Common myeloid progenitor, CD34-positive (primary cell): ENCODE results near the gene ENTPD8.

Experiments
- CTCF ChIA-PET: fragments of 350-600 bp; sonication (Branson Sonifier 250); formaldehyde crosslinking; loops from one replicate; lab custom pipeline; 2021; ENCODE audit warnings: antibody characterized with exemption; lab: Charles Lee
- POLR2A ChIA-PET: fragments of 350-600 bp; sonication (Branson Sonifier 250); formaldehyde crosslinking; loops from one replicate; lab custom pipeline; 2021; ENCODE audit warnings: antibody characterized with exemption; lab: Charles Lee
- DNase-seq, 3 donors: peaks; one replicate each; pipeline versions ENCODE4 v3.0.0 to v3.0.0-alpha.2; 2013
- H3K27ac ChIP-seq, 2 experiments: 1 replicate in 1 of 2; 2 replicates in 1 of 2; pipeline ENCODE4 v1.7.0; 2013; ENCODE audit warnings: inconsistent platforms in 2 of 2, low read length in 2 of 2, mild to moderate bottlenecking in 2 of 2, low read depth in 1 of 2, moderate library complexity in 1 of 2; ENCODE audit not compliant: severe bottlenecking in 2 of 2, insufficient read depth in 1 of 2, poor library complexity in 1 of 2
- H3K27me3 ChIP-seq, 5 experiments: replicated peaks in 2 of 5; 1 replicate in 3 of 5; 2 replicates in 2 of 5; pipeline versions ENCODE4 v1.6.1 to v1.7.0; 2013; ENCODE audit warnings: low read length in 4 of 5, mild to moderate bottlenecking in 2 of 5, moderate library complexity in 2 of 5, inconsistent platforms in 1 of 5; ENCODE audit not compliant: insufficient read depth in 5 of 5, control insufficient read depth in 4 of 5
- H3K36me3 ChIP-seq, 4 experiments: 1 replicate in 2 of 4; 2 replicates in 2 of 4; pipeline versions ENCODE4 v1.6.1 to v1.7.0; 2013; ENCODE audit warnings: low read length in 3 of 4, control low read depth in 1 of 4, mild to moderate bottlenecking in 1 of 4; ENCODE audit not compliant: control insufficient read depth in 4 of 4, insufficient read depth in 4 of 4
- H3K4me1 ChIP-seq, 4 experiments: 1 replicate in 3 of 4; 2 replicates in 1 of 4; pipeline versions ENCODE4 v1.6.1 to v1.7.1; 2013; ENCODE audit warnings: low read length in 3 of 4, mild to moderate bottlenecking in 3 of 4, control low read depth in 1 of 4, inconsistent platforms in 1 of 4, moderate library complexity in 1 of 4; ENCODE audit not compliant: control insufficient read depth in 4 of 4, insufficient read depth in 4 of 4; ENCODE audit errors: control extremely low read depth in 1 of 4
- H3K4me3 ChIP-seq, 7 experiments: 1 replicate in 4 of 7; 2 replicates in 3 of 7; pipeline versions ENCODE4 v1.5.1 to v1.7.0; 2013; ENCODE audit warnings: mild to moderate bottlenecking in 7 of 7, low read length in 6 of 7, moderate library complexity in 6 of 7, inconsistent platforms in 2 of 7, low read depth in 2 of 7, control low read depth in 1 of 7; ENCODE audit not compliant: insufficient read depth in 4 of 7, control insufficient read depth in 1 of 7; ENCODE audit errors: extremely low read depth in 1 of 7
- H3K9me3 ChIP-seq, 5 experiments: 1 replicate in 4 of 5; 2 replicates in 1 of 5; pipeline versions ENCODE4 v1.6.1 to v1.7.1; 2013; ENCODE audit warnings: low read length in 4 of 5, mild to moderate bottlenecking in 2 of 5, inconsistent platforms in 1 of 5, low read depth in 1 of 5, moderate library complexity in 1 of 5; ENCODE audit not compliant: control insufficient read depth in 4 of 5, insufficient read depth in 2 of 5; ENCODE audit errors: control extremely low read depth in 1 of 5
- WGBS: methylation state at CpG from one replicate; pipeline ENCODE4 v1.1.5; 2013; ENCODE audit not compliant: insufficient coverage; 5-methylcytosine and 5-hydroxymethylcytosine counted together

Gene ENTPD8

GRCh38 chr9:137486545-137487453 lies 45.6 kb upstream of the ENTPD8 start:
- POLR2A ChIA-PET: no interaction called here

GRCh38 chr9:137486141-137486490 lies 45.0 kb upstream of the ENTPD8 start:
- no peaks in the 10 kb centered on the region for H3K27me3 ChIP-seq
- no peaks in the 10 kb centered on the region for H3K36me3 ChIP-seq
- H3K4me1 ChIP-seq: peaks cover 0 to 15% (median 12%) of the 10 kb centered on the region in 4 experiments
- 96% methylated on average over 10 of the region's 15 CpGs for WGBS
- ChIA-PET CTCF (interaction anchor here (1.1 kb wide), 1 partner anchor 39 kb away, joined by 3 read pairs; no protein-coding TSS in a partner anchor), POLR2A (no interaction called here)
- DNase-seq: no peak
- H3K27ac ChIP-seq: no peak overlapping the region
- H3K4me3 ChIP-seq: no peak overlapping the region
- H3K9me3 ChIP-seq: no peaks in the 10 kb centered on the region

More at GRCh38 chr9:137486545-137487453, 45.6 kb upstream of the ENTPD8 start:
- Histone ChIP-seq H3K27ac (no peak overlapping the region), H3K36me3 (no peaks in the 10 kb centered on the region), H3K9me3 (no peaks in the 10 kb centered on the region), H3K4me1 (peaks cover 0 to 11% (median 8%) of the 10 kb centered on the region in 4 experiments), H3K4me3 (no peak overlapping the region), H3K27me3 (no peaks in the 10 kb centered on the region)
- 98% methylated on average over 27 of the region's 35 CpGs for WGBS
- DNase-seq: no peak
- CTCF ChIA-PET: interaction anchor here (1.1 to 1.2 kb wide), 2 partner anchors 9 to 38 kb away, joined by 3 read pairs; no protein-coding TSS in a partner anchor

GRCh38 chr9:137485343-137486140 lies 44.4 kb upstream of the ENTPD8 start:
- Histone ChIP-seq H3K9me3 (no peaks in the 10 kb centered on the region), H3K27me3 (no peaks in the 10 kb centered on the region), H3K27ac (no peak overlapping the region), H3K4me1 (peaks cover 0 to 21% (median 12%) of the 10 kb centered on the region in 4 experiments), H3K4me3 (no peak overlapping the region), H3K36me3 (no peaks in the 10 kb centered on the region)
- ChIA-PET CTCF (no interaction called here), POLR2A (no interaction called here)
- 94% methylated on average over 23 of the region's 26 CpGs for WGBS
- DNase-seq: no peak

GRCh38 chr9:137484551-137485315 lies 43.6 kb upstream of the ENTPD8 start:
- Histone ChIP-seq H3K9me3 (no peaks in the 10 kb centered on the region), H3K4me3 (peak overlapping the region in 1 of 7 experiments; percentile 4), H3K4me1 (peaks cover 0 to 29% (median 12%) of the 10 kb centered on the region in 4 experiments), H3K27ac (no peak overlapping the region), H3K36me3 (peaks cover 0 to 2% (median 0%) of the 10 kb centered on the region in 4 experiments), H3K27me3 (no peaks in the 10 kb centered on the region)
- ChIA-PET CTCF (no interaction called here), POLR2A (no interaction called here)
- DNase-seq: no peak
- WGBS: 93% methylated on average over 24 of the region's 27 CpGs

GRCh38 chr9:137482094-137482781 lies 41.1 kb upstream of the ENTPD8 start:
- POLR2A ChIA-PET: no interaction called here
- WGBS: 51% methylated on average over 9 of the region's 26 CpGs

More at GRCh38 chr9:137482094-137482781, 41.1 kb upstream of the ENTPD8 start:
- H3K9me3 ChIP-seq: no peaks in the 10 kb centered on the region
- DNase-seq: peak in 2 of 3 donors; percentile 57 to 60
- no peak overlapping the region for H3K27ac ChIP-seq
- CTCF ChIA-PET: interaction anchor here (0.8 to 1.1 kb wide), 3 partner anchors 27 to 156 kb away, joined by 3 read pairs; no protein-coding TSS in a partner anchor
- peaks cover 0 to 3% (median 0%) of the 10 kb centered on the region in 5 experiments for H3K27me3 ChIP-seq
- peaks cover 0 to 2% (median 0%) of the 10 kb centered on the region in 4 experiments for H3K36me3 ChIP-seq
- H3K4me1 ChIP-seq: peaks cover 0 to 34% (median 10%) of the 10 kb centered on the region in 4 experiments
- H3K4me3 ChIP-seq: peak overlapping the region in 2 of 7 experiments; percentile 2 to 25
